ENCODE data around the gene LSG1. TPM values are rescaled to one million over a fixed set of nuclear protein-coding genes. Genes with fewer than 3 reads are reported as not detected.

The LSG1 gene
- total and polyA plus RNA-seq, 10 of the 15 experiments (the other 5 are each of a cell fraction or from before 2014, with no cell fraction given): 14.3 to 75.6 (median 54.4) TPM

DNA sequence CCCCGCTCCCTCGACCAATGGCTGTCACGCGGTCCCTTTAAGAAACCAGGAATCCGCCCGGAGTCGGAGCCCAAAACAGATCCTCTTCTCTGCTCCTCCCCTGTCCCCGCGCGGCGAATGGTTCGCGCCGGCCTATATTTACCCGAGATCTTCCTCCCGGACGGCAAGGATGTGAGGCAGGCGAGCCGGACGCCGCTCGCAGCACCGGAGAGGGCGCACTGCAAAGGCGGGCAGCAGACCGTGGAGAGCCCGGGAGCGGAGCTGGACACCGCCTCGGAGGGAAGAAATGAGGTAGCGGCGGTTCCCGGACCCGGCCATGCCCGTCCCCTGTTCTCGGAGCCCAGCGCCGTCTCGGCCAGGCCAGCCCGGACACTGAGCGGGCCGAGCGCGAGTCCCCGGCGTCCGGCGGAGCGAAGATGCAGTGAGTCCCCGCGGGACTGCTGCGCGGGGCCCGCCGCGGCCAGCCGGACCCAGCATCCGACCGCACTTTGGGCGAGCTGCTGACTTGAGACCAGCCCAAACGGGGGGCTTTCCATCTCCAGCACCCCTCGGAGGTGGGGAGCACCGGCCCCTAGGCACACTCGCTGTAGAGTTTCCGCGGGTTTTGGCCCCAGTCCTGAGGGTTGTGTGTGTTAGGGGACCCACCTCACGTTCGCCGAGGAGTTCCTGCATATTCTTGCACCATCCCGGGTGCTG is 13.9 kb upstream of the LSG1 start, which contains the start of gene FAM43A (continued):
- TF ChIP-seq POLR2AphosphoS5 (IDR thresholded peaks at IDR 0.05; ENCODE audit: low read length): peak; percentile 99
- TF ChIP-seq TARDBP (IDR thresholded peaks at IDR 0.05; ENCODE audit: borderline replicate concordance): no peak
- TF ChIP-seq EP300 (IDR thresholded peaks at IDR 0.05; ENCODE audit: borderline replicate concordance in 1 of 2, control insufficient read depth in 1 of 2, low read depth in 2 of 2, low read length in 2 of 2): 0 out of 4 replicates have a peak, but pooled peaks of 1 of the 2 experiments have one; percentile 21
- TF ChIP-seq YY1 (IDR thresholded peaks at IDR 0.05; ENCODE audit: low read depth, low read length): peak; percentile 62
- peak; percentile 63 for TF ChIP-seq IKZF1 (conservative IDR thresholded peaks at IDR 0.05)
- TF ChIP-seq BHLHE40 (IDR thresholded peaks at IDR 0.05; ENCODE audit: borderline replicate concordance in 1 of 2, low read depth in 2 of 2, low read length in 1 of 2): peak; percentile 44 to 66; a peak in 2 of 4 replicates
- TF ChIP-seq CBFB (IDR thresholded peaks at IDR 0.05; ENCODE audit: low read depth): peak; percentile 82
- TF ChIP-seq HDAC6 (IDR thresholded peaks at IDR 0.05; ENCODE audit: unreplicated experiment): peak; percentile 91
- TF ChIP-seq TCF12 (IDR thresholded peaks at IDR 0.05; ENCODE audit: low read depth, low read length): peak; percentile 61; the same call in 1 of the 2 replicates
- TF ChIP-seq MEF2A (IDR thresholded peaks at IDR 0.05; ENCODE audit: insufficient read depth, low read depth, low read length): 0 out of 2 replicates have a peak, but pooled peaks have one; percentile 17
- peak; percentile 93 for TF ChIP-seq SMAD5 (IDR thresholded peaks at IDR 0.05; ENCODE audit: low read depth)
- peak in 2 of 3 experiments; percentile 4 to 5; a peak in 1 of 6 replicates for TF ChIP-seq CTCF (IDR thresholded peaks at IDR 0.05 in 2 of 3, conservative IDR thresholded peaks at IDR 0.05 in 1 of 3; ENCODE audit: control insufficient read depth in 2 of 3, extremely low read depth in 1 of 3, insufficient read depth in 1 of 3, low read depth in 3 of 3, low read length in 3 of 3)
- peak; percentile 97 for TF ChIP-seq PAX5 (IDR thresholded peaks at IDR 0.05; ENCODE audit: borderline replicate concordance, low read depth, low read length)
- TF ChIP-seq SREBF1 (IDR thresholded peaks at IDR 0.05; ENCODE audit: low read length): 0 out of 2 replicates have a peak, but pooled peaks have one; percentile 30
- TF ChIP-seq POU2F2 (IDR thresholded peaks at IDR 0.05; ENCODE audit: borderline replicate concordance, low read depth, low read length): peak; percentile 94
- TF ChIP-seq, protein P1, sequence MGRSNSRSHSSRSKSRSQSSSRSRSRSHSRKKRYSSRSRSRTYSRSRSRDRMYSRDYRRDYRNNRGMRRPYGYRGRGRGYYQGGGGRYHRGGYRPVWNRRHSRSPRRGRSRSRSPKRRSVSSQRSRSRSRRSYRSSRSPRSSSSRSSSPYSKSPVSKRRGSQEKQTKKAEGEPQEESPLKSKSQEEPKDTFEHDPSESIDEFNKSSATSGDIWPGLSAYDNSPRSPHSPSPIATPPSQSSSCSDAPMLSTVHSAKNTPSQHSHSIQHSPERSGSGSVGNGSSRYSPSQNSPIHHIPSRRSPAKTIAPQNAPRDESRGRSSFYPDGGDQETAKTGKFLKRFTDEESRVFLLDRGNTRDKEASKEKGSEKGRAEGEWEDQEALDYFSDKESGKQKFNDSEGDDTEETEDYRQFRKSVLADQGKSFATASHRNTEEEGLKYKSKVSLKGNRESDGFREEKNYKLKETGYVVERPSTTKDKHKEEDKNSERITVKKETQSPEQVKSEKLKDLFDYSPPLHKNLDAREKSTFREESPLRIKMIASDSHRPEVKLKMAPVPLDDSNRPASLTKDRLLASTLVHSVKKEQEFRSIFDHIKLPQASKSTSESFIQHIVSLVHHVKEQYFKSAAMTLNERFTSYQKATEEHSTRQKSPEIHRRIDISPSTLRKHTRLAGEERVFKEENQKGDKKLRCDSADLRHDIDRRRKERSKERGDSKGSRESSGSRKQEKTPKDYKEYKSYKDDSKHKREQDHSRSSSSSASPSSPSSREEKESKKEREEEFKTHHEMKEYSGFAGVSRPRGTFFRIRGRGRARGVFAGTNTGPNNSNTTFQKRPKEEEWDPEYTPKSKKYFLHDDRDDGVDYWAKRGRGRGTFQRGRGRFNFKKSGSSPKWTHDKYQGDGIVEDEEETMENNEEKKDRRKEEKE (IDR thresholded peaks at IDR 0.05): peak; percentile 74; the same call in 1 of the 2 replicates
- no peak for TF ChIP-seq ZNF274 (IDR thresholded peaks at IDR 0.05; ENCODE audit: insufficient read depth, insufficient read length)
- no peak for TF ChIP-seq ZNF592 (IDR thresholded peaks at IDR 0.05)
